Ammon's horn (tissue), 1 donor: Measurements from ENCODE around the gene AIFM3.
"Not testable (repeated sequence)": the region's sequence is repeated elsewhere in the genome, so short reads cannot be mapped to it uniquely, and the experiment has no call there.

Experiments used
- DNase-seq: peaks from one replicate; pipeline ENCODE4 v3.0.0-alpha.2; 2016; ENCODE audit warnings: low spot score

The AIFM3 gene

DNA sequence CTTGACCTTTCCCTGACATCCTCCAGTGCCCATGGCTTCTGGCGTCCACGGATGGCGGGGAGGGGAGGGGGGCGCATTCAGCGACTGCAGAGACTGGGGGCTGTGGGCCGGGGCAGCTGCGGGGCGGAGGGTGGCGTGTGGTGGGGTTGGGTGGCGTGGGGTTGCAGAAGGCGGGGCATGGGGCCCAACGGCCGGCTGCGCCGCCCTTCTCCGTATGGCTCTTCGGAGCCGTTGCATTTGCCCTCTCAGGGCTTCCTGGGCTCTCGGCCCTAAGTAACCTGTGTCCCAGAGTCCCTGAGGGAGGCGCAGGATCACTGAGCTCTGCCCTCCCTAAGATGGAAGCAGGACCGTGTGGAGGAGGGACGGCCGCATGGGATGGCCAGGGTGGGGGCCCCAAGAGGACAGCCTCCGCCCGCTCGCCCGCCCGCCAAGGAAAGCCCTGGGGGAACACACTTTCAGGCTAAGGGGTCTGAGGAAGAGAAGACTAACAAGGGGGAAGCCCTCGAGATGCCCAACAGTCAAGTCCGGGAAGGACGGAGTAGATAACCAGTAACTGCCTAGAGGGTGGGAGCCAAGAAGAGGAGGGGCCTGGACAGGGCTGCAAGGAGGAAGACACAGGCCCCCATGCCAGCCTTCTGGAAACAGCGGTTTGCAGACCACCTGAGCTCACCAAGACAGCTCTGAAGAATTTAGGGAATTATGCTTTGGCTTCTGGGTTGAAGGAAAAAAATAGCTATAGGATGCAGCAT lies 9.2 kb upstream of the AIFM3 start:
- no peak for DNase-seq

DNA sequence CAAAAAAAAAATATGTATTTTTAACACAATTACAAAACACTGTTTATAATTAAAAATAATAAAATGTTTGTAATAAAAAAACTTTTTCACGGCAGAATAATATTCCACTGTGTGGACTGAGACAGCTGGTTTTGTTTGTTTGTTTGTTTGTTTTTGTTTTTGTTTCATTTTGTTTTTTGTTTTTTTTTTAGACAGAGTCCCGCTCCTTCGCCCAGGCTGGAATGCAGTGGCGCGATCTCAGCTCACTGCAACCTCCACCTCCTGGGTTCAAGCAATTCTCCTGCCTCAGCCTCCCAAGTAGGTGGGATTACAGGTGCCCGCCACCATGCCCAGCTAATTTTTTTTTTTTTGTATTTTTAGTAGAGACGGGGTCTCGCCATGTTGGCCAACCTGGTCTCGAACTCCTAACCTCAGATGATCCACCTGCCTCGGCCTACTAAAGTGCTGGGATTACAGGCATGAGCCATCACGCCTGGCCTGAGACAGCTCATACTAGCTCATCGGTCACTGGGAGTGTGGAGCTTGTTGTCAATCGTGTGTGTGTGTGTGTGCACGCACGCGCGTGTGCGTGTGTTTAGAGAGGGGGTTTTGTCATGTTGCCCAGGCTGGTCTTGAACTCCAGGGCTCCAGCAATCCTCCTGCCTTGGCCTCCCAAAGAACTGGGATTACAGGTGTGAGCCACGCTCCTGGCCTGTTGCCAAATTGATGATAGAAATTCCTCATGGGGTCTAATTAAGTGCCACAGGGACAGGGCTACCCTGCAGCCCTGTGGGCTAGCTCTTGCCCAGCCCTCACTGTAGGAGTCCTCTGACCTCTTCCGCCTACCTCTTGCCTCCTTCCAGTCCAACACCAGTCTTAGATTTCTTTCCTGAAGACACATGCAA lies 7.2 kb upstream of the AIFM3 start:
- DNase-seq: no peak

GRCh38 chr22:20960609-20961008 lies 6.4 kb upstream of the AIFM3 start:
- no peak for DNase-seq

- no peak for DNase-seq
These were observed 4.5 kb upstream of the AIFM3 start for GRCh38 chr22:20962491-20962945.

- DNase-seq: no peak
These were observed 3.6 kb upstream of the AIFM3 start for GRCh38 chr22:20963201-20964052.

DNA sequence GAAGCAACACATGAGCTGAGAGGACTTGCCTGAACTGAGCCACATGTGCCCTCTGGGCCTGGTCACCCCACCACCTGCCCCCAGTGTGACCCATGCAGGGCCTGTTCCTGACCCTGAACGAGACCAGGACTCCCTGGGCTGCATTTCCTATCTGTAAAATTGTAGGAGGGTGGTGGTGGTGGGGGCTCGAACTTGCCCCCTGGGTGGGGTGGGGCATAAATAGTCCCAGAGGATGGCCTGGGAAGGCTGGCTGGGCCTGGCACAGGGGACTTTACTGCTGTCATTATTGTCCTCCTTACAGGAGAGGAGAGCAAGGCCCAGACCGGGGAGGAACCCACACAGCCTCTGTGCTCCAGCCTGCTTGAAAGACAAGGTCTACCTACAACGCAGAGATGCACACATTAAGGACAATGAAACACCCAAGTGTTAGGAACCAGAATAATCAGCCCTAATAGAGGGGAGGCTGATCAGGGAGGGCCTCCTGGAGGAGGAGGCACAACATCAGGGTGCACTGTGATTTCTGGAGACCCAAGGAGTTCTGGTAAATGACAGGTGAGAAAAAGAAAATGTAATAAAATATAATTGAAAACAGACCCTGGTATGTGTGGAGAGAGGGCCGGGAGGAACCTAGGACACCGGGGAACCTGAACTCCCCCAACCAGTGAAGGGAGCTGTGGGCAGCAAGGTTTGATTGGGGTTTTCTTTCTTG lies 2.8 kb upstream of the AIFM3 start:
- DNase-seq: no peak

- DNase-seq: no peak
These were observed 2.3 kb upstream of the AIFM3 start for GRCh38 chr22:20964799-20965103.

GRCh38 chr22:20965104-20965887 lies 1.8 kb upstream of the AIFM3 start:
- no peak for DNase-seq

GRCh38 chr22:20965888-20966855 lies 883 bp upstream of the AIFM3 start:
- no peak for DNase-seq

DNA sequence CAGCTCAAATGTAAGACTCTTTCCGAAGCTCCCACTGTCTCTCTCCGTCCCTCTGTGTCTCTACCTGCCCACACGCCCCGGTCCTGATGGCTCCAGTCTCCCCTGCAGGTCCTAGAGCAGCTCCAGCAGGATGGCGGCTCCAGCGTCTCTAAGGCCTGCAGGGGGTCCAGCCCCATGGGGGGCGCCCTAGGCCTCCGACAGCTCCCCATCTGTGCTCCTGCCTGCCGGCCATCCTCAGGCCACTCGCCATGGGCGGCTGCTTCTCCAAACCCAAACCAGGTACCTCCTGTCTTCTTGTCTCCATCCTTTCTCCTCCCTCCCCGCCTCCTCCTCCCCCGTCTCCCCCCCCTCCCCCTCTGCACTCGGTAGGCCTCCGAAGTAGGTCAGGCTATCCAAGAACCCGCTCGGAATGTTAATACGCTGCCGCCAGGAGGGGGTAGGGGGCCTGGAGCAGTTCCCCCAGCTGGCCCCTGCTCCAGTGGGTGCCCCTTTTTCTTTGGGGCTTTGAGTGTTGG lies 699 bp downstream of the AIFM3 start:
- DNase-seq: no peak

GRCh38 chr22:20968281-20968977 lies 1.4 kb downstream of the AIFM3 start:
- DNase-seq: no peak

- no peak for DNase-seq
These were observed 4.0 kb downstream of the AIFM3 start for GRCh38 chr22:20970939-20971657.

DNA sequence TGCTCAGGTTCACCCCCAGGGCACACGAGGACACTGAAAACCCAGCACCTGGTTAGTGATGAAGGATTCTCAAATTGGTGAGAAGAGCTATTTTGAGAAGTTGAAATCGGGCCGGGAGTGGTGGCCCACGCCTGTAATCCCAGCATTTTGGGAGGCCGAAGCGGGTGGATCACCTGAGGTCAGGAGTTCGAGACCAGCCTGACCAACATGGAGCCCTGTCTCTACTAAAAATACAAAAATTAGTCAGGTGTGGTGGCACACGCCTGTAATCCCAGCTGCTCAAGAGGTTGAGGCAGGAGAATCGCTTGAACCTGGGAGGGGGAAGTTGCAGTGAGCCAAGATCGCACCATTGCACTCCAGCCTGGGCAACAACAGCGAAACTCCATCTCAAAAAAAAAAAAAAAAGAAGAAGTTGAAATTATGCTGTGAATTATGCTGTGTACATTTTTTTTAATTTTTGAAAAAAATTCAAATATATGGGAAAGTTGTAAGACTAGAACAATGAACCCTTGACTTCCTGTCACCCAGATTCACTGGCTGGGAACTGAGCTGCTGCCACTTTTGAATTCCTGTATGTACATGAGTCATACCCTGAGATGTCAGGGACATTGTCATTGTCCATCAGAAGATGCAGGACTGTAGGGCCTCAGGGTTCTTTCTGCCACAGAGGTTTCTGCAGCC lies 5.1 kb downstream of the AIFM3 start:
- DNase-seq: not testable (repeated sequence)

DNA sequence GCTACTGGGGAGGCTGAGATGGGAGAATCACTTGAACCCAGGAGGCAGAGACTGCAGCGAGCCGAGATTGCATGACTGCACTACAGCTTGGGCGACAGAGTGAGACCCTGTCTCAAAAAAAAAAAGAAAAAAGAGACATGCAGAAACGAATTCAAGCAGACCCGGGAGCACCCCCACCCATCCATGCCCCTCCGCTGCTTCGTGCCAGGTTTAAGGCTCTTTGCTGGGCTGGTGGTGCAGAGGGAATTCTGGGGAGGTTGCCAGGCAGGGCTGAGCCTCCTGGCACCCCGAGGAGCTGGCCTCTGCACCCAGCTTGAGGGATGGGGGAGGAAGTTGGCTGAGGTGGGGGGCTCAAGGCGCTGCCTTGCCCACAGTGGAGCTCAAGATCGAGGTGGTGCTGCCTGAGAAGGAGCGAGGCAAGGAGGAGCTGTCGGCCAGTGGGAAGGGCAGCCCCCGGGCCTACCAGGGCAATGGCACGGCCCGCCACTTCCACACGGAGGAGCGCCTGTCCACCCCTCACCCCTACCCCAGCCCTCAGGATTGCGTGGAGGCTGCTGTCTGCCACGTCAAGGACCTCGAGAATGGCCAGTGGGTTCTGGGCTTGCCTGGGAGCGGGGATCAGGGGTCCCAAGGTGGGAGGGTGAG lies 6.0 kb downstream of the AIFM3 start:
- DNase-seq: no peak

GRCh38 chr22:20973634-20974286 lies 6.7 kb downstream of the AIFM3 start:
- no peak for DNase-seq

GRCh38 chr22:20974336-20974955 lies 7.4 kb downstream of the AIFM3 start:
- no peak for DNase-seq
